ENCODE results near the gene IRX3.

The IRX3 gene

DNA sequence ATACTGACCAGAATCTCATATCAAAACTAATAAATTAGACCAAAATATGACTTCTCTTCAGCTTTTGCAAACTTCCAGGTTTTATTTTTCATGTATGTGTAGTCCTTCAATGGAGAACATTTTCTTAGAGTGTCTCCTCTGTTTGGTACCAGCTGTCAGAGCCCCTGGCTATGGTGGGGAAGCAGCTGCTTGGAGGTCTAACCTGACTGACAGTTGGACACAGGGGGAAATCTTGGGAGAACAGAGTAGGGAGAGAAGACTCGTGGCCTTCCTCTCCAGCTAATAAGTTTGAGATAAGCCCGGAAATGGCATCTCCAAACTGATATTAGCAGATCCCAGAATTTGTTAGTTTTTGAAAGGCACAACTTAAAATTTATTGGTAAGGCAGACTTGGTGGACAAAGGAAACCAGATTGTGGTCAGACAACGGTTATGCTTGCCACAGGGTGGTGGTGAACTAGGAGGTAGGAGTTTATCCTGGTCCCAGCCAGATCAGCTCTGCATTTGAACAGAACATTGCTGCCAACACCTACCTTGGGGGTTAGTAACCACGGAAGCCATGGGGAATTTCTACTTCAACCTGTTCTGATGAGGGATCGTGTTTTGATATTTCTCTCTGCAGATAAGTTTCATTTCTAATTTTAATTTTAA, 39.2 kb upstream of the IRX3 start:
- TF ChIP-seq, protein P1, sequence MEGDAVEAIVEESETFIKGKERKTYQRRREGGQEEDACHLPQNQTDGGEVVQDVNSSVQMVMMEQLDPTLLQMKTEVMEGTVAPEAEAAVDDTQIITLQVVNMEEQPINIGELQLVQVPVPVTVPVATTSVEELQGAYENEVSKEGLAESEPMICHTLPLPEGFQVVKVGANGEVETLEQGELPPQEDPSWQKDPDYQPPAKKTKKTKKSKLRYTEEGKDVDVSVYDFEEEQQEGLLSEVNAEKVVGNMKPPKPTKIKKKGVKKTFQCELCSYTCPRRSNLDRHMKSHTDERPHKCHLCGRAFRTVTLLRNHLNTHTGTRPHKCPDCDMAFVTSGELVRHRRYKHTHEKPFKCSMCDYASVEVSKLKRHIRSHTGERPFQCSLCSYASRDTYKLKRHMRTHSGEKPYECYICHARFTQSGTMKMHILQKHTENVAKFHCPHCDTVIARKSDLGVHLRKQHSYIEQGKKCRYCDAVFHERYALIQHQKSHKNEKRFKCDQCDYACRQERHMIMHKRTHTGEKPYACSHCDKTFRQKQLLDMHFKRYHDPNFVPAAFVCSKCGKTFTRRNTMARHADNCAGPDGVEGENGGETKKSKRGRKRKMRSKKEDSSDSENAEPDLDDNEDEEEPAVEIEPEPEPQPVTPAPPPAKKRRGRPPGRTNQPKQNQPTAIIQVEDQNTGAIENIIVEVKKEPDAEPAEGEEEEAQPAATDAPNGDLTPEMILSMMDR (IDR thresholded peaks at IDR 0.05; ENCODE audit: borderline replicate concordance, control extremely low read depth, extremely low read depth, insufficient read depth, missing control alignments) = no peak
- DNase-seq (ENCODE audit: low spot score) = no peak
- in situ Hi-C loops (cut with MboI; ENCODE audit: low sequenced_read_pairs, unreplicated experiment) = no loop called here

DNA sequence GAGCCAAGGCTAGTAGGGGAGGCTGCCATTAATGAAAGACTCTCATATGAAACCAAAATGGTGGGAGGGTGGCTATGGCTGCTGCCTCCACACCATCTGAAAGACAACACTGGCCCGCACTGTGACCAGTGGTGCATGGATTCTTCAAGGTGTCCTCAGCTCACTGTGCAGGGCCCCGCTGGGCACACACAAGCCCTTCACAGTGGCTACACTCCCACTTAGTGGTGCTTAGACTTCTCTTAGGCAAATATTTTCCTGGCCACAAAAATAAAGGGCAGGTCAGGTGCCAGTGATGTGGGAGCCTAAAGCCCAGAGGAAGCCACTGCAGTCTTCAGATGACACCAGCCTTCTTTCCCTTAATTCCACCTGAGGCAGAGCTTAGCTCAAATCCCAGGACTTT, 38.1 kb upstream of the IRX3 start:
- in situ Hi-C loops (cut with MboI; ENCODE audit: low sequenced_read_pairs, unreplicated experiment) = no loop called here
- TF ChIP-seq, protein P1 (IDR thresholded peaks at IDR 0.05; ENCODE audit: borderline replicate concordance, control extremely low read depth, extremely low read depth, insufficient read depth, missing control alignments) = no peak
- no peak for DNase-seq (ENCODE audit: low spot score)

DNA sequence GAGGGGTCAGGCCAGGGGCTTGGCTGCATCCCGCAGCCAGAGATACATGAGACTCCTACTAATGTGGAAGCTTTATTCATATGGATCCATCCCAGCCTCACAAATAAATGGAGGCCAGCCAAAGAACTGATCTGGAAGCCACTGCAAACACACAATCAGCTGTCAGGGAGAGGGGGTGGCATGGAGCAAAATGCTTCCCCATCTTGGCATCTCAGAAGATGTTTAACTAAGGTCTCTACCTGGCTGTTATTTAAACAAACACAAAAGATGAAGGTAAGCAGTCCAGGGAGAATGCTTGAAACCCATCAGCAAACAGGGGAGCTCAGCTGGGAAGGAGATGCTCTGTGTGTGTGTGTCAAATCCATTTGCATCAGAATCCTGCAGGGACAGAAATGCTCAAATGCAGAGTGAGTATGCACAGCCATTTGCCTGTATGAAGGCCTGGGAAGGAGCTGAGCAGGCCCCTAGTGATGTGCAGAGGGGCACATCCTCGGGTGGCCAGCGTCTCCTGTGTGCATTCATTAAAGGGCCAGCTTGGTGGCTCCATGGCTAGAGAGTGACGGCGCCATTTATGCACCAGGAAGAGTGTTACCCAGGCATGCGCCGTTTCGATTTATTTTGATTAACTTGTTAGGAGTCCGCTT, 34.2 kb upstream of the IRX3 start:
- TF ChIP-seq, protein P1 (IDR thresholded peaks at IDR 0.05; ENCODE audit: borderline replicate concordance, control extremely low read depth, extremely low read depth, insufficient read depth, missing control alignments) = no peak
- no peak for DNase-seq (ENCODE audit: low spot score)
- in situ Hi-C loops (cut with MboI; ENCODE audit: low sequenced_read_pairs, unreplicated experiment) = no loop called here

DNA sequence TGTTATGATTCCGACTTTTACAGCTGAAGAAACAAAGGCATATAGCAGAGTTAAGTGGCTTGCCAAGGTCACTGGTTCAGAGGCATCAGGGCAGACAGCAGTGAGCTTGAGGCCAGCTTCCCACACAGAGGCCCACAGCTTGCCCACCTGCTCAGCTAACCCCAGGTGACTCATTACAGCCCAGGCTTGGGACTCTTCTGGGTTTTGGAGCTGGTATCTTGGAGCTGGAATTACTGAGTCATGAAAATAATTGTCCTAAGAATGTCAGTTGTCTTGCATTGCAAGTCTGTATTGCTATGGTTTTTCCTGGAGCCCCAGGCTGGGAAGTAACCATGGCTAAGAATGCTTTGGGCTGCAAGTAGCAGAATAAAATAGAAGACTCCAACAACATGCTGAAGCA, 32.4 kb upstream of the IRX3 start:
- in situ Hi-C loops (cut with MboI; ENCODE audit: low sequenced_read_pairs, unreplicated experiment) = no loop called here
- TF ChIP-seq, protein P1 (IDR thresholded peaks at IDR 0.05; ENCODE audit: borderline replicate concordance, control extremely low read depth, extremely low read depth, insufficient read depth, missing control alignments) = no peak

DNA sequence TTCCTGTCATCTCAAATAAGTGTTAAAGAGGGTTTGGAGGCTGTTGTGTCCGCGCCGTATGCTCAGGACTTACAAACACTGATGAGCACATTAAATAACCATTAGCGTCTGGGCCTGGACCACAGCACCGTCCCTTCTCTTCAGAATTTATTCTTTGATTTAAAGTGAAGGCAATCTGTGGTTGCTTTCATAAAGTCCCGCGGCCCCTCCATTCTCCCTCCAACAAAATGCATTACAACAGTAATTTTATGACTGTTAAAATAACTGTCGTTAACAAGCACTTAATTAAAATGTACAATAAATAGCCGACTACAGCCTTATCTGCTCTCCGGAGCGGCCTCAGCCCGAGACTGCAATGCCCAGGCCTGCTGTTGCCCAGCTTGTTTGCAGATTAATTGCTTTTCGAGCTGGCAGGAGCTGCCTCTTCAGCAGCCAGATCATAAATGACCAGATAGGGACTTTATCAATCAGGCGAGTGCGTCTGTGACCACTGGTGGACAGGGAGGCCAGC, 30.6 kb upstream of the IRX3 start:
- TF ChIP-seq, protein P1 (IDR thresholded peaks at IDR 0.05; ENCODE audit: borderline replicate concordance, control extremely low read depth, extremely low read depth, insufficient read depth, missing control alignments) = no peak
- in situ Hi-C loops (cut with MboI; ENCODE audit: low sequenced_read_pairs, unreplicated experiment) = no loop called here
- no peak for DNase-seq (ENCODE audit: low spot score)

More for the DNA sequence above, 32.4 kb upstream of the IRX3 start:
- no peak for DNase-seq (ENCODE audit: low spot score)

DNA sequence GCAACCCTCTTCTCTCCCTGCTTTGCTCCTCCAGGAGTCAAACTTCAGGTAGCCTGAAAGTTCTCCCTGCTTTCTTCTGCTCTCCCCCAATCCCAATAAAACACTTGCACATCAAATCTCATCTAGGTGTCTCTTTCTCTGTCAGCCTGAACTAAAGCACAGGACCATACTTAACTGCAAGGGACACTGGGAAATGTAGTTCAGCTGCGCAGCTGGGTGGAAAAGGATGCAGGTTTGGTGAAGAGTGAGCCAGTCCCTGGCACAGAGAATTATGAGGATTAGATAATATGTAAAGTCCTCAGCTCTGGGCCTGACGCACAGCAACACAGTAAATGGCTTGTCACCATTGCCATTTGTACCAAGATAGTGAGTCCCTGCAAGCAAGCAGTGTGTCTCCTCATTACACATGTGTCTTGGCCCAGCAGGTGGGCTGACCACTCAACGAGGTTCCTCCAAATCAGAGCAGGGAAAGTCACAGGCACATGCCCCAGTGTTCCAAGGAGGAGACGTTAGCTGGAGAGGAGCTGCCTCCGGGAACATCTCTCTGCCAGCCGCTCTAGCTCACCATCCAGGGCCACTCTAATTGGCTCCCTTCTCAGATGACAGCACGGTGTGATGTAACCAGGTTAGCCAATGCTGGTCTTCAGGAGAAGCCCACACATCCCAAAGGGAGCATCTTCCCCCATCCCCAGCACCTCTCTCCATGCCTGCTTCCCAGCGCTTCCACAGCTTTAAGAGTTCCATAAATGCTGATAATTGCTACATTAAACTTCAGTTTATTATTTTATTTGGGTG, 29.7 kb upstream of the IRX3 start:
- in situ Hi-C loops (cut with MboI; ENCODE audit: low sequenced_read_pairs, unreplicated experiment) = no loop called here
- DNase-seq (ENCODE audit: low spot score) = no peak
- TF ChIP-seq, protein P1 (IDR thresholded peaks at IDR 0.05; ENCODE audit: borderline replicate concordance, control extremely low read depth, extremely low read depth, insufficient read depth, missing control alignments) = no peak

Data from GM13976 (cell line).